Measurements from ENCODE around the gene ZNF778.

GRCh38 chr16:89268585-89268984 is 51.1 kb downstream of the ZNF778 start:
- TF ChIP-seq EZH2phosphoT487 (IDR thresholded peaks at IDR 0.05; ENCODE audit: borderline replicate concordance), result no peak
- TF ChIP-seq CTCF (conservative IDR thresholded peaks at IDR 0.05; ENCODE audit: low read length), result no peak
